Measurements from ENCODE around the gene IGFBPL1. TPM values are rescaled to one million over a fixed set of nuclear protein-coding genes. Genes with fewer than 3 reads are reported as not detected.

IGFBPL1 gene
- polyA plus RNA-seq, 2 of the 4 experiments (the other 2 are of a cell fraction): 2.5 to 2.7 TPM

DNA sequence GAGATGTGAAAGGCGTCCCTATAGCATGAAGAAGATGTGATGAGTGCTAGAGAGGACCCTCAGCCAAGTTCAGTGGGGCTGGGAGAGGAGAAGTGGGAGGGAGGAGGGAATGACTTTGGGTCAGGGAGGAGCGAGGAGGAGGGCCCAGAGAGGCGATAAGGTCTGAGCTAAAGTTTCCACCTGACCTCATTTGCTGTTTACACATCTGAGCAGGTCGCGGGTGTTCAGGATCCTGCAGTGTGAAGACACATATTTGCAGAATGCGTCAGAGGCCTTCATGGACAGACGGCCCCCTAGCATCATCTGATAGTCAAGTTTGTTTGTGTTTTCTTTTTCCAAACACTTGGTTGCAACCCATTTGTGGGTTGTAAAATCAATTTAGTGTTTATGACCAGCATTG lies 18.9 kb upstream of the IGFBPL1 start:
- FAIRE-seq (no peak), DNase-seq (ENCODE audit: low read depth in 1 of 2, low spot score in 1 of 2) (peak; percentile 48 to 76), ATAC-seq (peak; percentile 81 to 88)
- Histone ChIP-seq H3K27ac (peak overlapping the region; percentile 65 to 72), H3K4me3 (no peak overlapping the region), H3K4me2 (peak overlapping the region; percentile 54), H3K9me3 (no peaks in the 10 kb centered on the region), H3K4me1 (peaks cover 22% of the 10 kb centered on the region)
- ChIA-PET CTCF (interaction anchor here (0.7 to 3.0 kb wide), 5 partner anchors 9 to 26 kb away, joined by 3 to 21 read pairs (median 3); no protein-coding TSS in a partner anchor), POLR2A (interaction anchor here (0.9 kb wide), 1 partner anchor 177 kb away, joined by 4 read pairs; the partner anchor contains the start of gene ANKRD18A)
- WGBS (ENCODE audit: missing lambda C conversion rate): 10% methylated on average over 7 of the region's 7 CpGs
- no peak for TF ChIP-seq NR3C1 (IDR thresholded peaks at IDR 0.05)
- TF ChIP-seq ZC3H11A (IDR thresholded peaks at IDR 0.05): no peak
- TF ChIP-seq EP300 (IDR thresholded peaks at IDR 0.05): no peak
- TF ChIP-seq GATA3 (IDR thresholded peaks at IDR 0.05; ENCODE audit: borderline replicate concordance): peak; percentile 64
- no peak for TF ChIP-seq HMGXB4 (CRISPR knock-in tag; IDR thresholded peaks at IDR 0.05; ENCODE audit: borderline replicate concordance)
- no peak for TF ChIP-seq MAX (IDR thresholded peaks at IDR 0.05)
- TF ChIP-seq ZSCAN20 (CRISPR knock-in tag; IDR thresholded peaks at IDR 0.05): no peak
- no peak for TF ChIP-seq FOSL2 (IDR thresholded peaks at IDR 0.05)
- TF ChIP-seq FOSL2 (CRISPR knock-in tag; IDR thresholded peaks at IDR 0.05): peak; percentile 46; the same call in 1 of the 2 replicates
- TF ChIP-seq KDM5A (IDR thresholded peaks at IDR 0.05): no peak
- no peak for TF ChIP-seq HOXB13 (CRISPR knock-in tag; IDR thresholded peaks at IDR 0.05; ENCODE audit: low read depth)
- 0 out of 2 replicates have a peak, but pooled peaks have one; percentile 24 for TF ChIP-seq JUNB (IDR thresholded peaks at IDR 0.05)
- no peak for TF ChIP-seq CBX2 (IDR thresholded peaks at IDR 0.05; ENCODE audit: borderline replicate concordance, low read depth)
- TF ChIP-seq TP53 (CRISPR knock-in tag; IDR thresholded peaks at IDR 0.05): no peak

DNA sequence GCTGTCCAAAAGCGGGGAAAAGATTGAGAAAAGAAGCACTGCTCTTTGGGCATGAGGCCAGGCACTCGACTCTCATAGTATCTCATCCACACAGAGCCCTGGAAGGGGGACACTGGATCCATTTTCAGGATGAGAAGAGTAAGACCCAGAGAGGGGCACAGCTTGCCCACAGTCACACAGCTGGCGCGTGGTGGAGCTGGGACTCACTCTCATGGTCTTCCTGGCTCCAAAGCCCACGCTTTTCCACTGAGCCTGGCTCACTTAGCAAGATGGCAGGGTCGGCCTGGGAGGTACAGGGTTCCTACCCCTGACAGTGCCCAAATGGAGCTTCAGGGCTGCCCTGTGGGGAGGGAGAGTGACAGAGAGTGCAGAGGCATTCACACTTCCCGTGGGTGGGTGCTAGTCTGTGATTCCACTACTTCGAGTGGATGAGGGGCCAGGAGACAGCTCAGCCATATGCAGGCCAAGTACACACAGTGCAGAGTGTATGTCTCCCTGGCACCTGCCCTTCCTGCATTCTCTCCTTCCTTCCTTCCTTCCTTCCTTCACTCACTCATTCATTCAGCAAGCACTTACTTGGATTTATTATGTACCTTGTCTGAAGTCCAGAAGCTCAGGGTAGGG lies 18.3 kb upstream of the IGFBPL1 start:
- FAIRE-seq (no peak), DNase-seq (ENCODE audit: low read depth in 1 of 2, low spot score in 1 of 2) (no peak), ATAC-seq (peak; percentile 47 to 70)
- POLR2A ChIA-PET: interaction anchor here (0.9 kb wide), 1 partner anchor 178 kb away, joined by 4 read pairs; the partner anchor contains the start of gene ANKRD18A
- Histone ChIP-seq H3K4me1 (peaks cover 28% of the 10 kb centered on the region), H3K27ac (peak overlapping the region; percentile 65 to 72), H3K4me2 (peak overlapping the region; percentile 54), H3K4me3 (no peak overlapping the region), H3K9me3 (no peaks in the 10 kb centered on the region)
- CTCF ChIA-PET: interaction anchor here (0.7 to 3.0 kb wide), 6 partner anchors 10 to 35 kb away, joined by 3 to 21 read pairs (median 3); no protein-coding TSS in a partner anchor
- TF ChIP-seq HMGXB4 (CRISPR knock-in tag; IDR thresholded peaks at IDR 0.05; ENCODE audit: borderline replicate concordance) (no peak), CEBPB (IDR thresholded peaks at IDR 0.05) (no peak), ZC3H11A (IDR thresholded peaks at IDR 0.05) (no peak), MAZ (IDR thresholded peaks at IDR 0.05; ENCODE audit: borderline replicate concordance, low read depth, low read length) (no peak), GATA3 (IDR thresholded peaks at IDR 0.05; ENCODE audit: borderline replicate concordance) (no peak), CHD4 (IDR thresholded peaks at IDR 0.05; ENCODE audit: borderline replicate concordance) (no peak), EP300 (IDR thresholded peaks at IDR 0.05) (no peak), NFE2L2 (conservative IDR thresholded peaks at IDR 0.05; ENCODE audit: low read length) (no peak), NPAS2 (CRISPR knock-in tag; IDR thresholded peaks at IDR 0.05; ENCODE audit: borderline replicate concordance) (no peak), ZFP36 (IDR thresholded peaks at IDR 0.05; ENCODE audit: borderline replicate concordance, partially characterized antibody) (no peak), SMC3 (IDR thresholded peaks at IDR 0.05) (no peak), TP53 (CRISPR knock-in tag; IDR thresholded peaks at IDR 0.05) (no peak), FOSL2 (IDR thresholded peaks at IDR 0.05) (no peak), FOSL2 (CRISPR knock-in tag; IDR thresholded peaks at IDR 0.05) (no peak), MAX (IDR thresholded peaks at IDR 0.05) (no peak)
- TF ChIP-seq, protein P1, sequence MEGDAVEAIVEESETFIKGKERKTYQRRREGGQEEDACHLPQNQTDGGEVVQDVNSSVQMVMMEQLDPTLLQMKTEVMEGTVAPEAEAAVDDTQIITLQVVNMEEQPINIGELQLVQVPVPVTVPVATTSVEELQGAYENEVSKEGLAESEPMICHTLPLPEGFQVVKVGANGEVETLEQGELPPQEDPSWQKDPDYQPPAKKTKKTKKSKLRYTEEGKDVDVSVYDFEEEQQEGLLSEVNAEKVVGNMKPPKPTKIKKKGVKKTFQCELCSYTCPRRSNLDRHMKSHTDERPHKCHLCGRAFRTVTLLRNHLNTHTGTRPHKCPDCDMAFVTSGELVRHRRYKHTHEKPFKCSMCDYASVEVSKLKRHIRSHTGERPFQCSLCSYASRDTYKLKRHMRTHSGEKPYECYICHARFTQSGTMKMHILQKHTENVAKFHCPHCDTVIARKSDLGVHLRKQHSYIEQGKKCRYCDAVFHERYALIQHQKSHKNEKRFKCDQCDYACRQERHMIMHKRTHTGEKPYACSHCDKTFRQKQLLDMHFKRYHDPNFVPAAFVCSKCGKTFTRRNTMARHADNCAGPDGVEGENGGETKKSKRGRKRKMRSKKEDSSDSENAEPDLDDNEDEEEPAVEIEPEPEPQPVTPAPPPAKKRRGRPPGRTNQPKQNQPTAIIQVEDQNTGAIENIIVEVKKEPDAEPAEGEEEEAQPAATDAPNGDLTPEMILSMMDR (IDR thresholded peaks at IDR 0.05): no peak
- TF ChIP-seq, protein P2, sequence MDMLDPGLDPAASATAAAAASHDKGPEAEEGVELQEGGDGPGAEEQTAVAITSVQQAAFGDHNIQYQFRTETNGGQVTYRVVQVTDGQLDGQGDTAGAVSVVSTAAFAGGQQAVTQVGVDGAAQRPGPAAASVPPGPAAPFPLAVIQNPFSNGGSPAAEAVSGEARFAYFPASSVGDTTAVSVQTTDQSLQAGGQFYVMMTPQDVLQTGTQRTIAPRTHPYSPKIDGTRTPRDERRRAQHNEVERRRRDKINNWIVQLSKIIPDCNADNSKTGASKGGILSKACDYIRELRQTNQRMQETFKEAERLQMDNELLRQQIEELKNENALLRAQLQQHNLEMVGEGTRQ (IDR thresholded peaks at IDR 0.05): no peak
- 85% methylated on average over 8 of the region's 8 CpGs for WGBS (ENCODE audit: missing lambda C conversion rate)
